Hematopoietic multipotent progenitor cell (in vitro differentiated cells): ENCODE results near the gene PRKAR1B. TPM values are rescaled to one million over a fixed set of nuclear protein-coding genes. Genes with fewer than 3 reads are reported as not detected.

ENCODE experiments used
- DNase-seq, 3 donors: peaks; one replicate each; pipeline ENCODE4 v3.0.0-alpha.2; 2011 to 2015; ENCODE audit warnings: low read depth in 2 of 3, low spot score in 2 of 3
- total RNA-seq: library from RNA; depleted of rRNA; stranded (reverse); fragments of >200 nt; gene quantifications from one replicate; pipeline ENCODE4 v1.2.3, GENCODE V29; 2012

PRKAR1B gene
- total RNA-seq, 1 donor = 11.6 TPM

- no peak for DNase-seq
These were observed 1.7 kb downstream of the PRKAR1B start for GRCh38 chr7:725223-726005.

GRCh38 chr7:724298-724697, 2.8 kb downstream of the PRKAR1B start:
- no peak for DNase-seq

DNA sequence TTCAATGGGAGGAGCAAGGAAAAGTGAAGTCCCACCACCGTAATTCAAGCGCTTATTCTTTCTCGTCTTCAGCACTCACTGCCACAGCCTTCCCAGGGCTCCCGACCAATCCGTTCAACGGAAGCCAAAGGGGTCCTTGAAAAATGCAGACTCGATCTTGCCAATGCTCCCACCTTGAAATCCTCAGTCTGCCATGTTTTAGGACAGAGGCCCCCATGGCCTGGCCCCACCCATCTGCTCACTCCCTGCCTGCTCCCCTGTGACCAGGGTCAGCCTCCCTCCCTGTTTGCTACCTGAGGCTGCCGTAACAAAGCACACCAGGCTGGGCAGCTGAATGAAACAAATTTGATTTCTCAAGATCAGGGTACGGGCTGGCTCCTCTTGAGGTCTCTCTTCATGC, 3.5 kb downstream of the PRKAR1B start:
- DNase-seq = no peak

DNA sequence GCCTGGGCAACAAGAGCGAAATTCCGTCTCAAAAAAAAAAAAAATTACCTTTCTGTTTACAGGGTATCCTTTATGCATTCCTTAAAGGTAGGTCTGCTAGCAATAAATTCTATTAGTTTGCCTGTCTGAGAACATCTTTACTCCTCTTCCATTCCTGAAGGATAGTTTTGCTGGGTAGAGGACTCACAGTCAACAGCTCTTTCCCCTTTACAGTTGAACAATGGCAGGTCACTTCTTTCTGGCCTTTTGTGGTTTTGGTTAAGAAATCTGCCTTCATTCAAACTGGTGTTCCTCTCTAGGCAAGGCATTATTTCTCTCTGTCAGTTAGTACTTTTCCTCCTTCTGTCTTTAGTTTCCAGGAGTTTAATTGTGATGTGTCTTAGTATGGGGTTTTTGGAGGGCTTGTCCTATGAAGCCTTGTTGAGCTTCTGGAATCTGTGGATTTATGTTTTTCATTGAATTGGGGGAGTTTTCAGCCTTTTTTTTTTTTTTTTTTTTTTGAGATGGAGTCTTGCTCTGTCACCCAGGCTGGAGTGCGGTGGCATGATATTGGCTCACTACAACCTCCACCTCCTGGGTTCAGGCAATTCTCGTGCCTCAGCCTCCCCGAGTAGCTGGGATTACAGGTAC, 5.3 kb downstream of the PRKAR1B start:
- DNase-seq = no peak

GRCh38 chr7:716636-717035, 10.4 kb downstream of the PRKAR1B start:
- DNase-seq = no peak

GRCh38 chr7:716222-716621, 10.9 kb downstream of the PRKAR1B start:
- no peak for DNase-seq

GRCh38 chr7:714251-714671, 12.8 kb downstream of the PRKAR1B start:
- no peak for DNase-seq

- DNase-seq = no peak
These were observed 13.4 kb downstream of the PRKAR1B start for GRCh38 chr7:713488-714230.

- DNase-seq = no peak
These were observed 14.0 kb downstream of the PRKAR1B start for GRCh38 chr7:713139-713457.

DNA sequence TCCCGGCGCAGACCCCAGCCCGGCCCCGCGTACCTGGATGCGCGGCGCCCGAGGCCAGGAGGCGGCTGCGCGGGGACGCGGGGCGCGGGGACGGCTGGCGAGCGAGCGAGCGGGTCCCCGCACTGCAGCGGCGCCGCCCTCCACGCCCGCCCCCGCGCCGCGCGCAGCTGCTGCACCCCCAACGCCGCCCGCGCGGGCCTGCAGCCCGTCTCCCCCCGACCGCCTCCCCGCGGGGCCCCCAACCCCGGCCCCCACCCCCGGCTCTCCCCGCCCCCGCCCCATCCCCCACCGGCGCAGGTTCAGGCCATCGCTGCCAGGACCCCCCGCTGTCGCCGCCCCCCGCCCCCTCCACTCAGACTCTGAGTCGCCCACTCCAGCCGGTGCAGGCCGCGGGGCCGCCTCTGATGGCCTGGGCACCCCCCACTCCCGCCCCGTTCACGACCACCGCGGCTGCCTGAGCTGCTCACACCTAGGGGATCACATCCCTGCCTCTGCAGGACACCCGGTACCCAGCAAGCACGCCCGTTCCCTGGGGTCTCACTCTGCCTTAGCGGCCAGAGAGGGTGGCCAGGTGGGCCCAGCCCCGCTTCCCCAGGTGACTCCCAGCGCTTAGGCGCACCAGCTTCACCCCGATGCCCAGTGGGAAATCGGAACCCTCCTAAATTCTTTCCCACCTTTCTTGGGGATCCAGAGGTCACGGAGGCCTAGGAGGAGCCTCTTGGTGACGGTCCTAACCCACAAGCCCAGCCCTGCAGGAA, 14.5 kb downstream of the PRKAR1B start:
- DNase-seq = no peak

DNA sequence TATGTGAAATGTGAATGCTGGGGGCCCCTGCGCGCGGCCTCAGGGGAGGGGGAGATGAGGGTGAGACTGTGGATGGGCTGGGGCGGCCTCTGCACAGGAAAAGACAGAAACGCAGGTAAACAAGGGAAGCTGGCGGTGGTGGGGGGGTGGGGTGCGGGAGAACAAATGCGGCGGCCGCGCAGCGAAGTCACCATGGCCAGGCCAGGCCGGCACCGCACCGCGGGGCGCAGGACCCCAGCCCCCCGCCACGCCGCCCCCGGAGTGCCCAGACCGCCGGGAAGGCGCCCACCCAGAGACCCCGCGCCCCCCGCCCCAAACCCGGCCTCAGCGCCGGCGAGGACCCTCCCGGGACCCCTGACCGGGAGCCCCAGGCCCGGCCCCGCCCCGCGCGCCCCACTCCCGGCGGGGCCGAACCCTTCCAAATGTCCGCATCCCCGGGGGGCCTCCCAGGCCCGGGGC, 15.1 kb downstream of the PRKAR1B start:
- DNase-seq = no peak

- DNase-seq = no peak
These were observed 15.8 kb downstream of the PRKAR1B start for GRCh38 chr7:711093-711921.

DNA sequence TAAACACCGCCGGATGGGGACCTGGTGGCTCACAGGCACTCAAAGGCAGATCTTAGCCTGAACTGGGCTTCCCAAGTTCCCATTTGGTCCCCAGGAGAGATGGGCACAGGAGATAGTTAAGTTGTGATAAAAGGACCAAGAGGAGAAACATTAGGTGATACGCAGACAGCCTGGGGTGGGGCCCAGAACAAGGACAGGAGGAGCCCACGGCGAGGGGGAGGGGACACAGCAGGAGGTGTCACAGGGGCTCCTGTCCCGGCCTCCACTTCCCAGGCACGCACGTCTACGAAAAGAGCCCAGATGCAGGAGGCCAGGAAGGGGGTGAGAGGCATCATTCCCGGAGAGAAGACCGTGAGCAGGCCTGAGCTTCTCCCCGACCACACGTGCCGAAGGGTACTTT, 16.9 kb downstream of the PRKAR1B start:
- DNase-seq = no peak

DNA sequence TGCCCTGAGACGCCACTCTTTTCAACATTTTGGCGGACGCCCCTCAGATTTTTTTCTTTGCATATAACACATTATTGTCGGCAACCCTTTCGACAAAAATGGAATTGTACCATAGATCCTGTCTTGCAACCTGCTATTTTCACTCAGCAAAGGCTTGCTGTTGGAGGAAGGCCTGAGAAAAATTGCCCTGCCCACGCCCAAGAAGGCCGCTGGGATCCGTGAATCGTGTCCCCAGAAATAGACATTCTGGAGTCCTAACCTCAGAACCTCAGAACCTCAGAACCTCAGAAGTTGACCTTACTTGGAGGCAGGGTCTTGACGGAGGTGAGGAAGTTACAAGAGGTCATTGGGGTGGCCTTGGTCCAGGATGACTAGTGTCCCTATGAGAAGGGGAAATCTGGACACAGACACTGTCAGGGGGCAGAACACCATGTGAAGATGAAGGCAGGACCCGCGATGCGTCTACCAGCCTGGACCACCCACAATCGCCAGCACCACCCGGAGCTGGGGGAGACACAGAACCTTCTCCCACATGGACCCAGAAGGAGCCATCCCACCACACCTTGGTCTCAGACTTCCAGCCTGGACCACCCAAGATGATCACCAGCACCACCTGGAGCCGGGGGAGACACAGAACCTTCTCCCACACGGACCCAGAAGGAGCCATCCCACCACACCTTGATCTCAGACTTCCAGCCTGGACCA, 19.6 kb downstream of the PRKAR1B start:
- no peak for DNase-seq

DNA sequence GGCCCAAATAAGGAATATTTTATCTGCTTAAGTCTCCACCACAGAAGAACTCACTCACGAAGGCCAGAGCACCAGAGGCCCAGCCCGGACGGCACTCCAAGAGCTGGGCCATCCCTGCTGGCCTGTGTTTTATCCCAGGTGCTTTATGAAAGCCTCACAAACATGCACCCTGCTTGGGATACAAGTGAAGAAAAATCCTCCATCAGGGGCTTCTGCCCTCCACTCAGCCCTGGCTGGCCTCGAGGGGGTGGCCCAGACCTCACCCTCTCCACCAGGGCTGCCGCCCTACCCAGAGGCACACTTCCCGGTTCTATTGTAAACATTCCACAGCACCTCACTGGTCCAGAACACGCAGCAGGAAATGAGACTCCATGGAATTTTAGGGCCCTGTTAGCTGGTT, 20.4 kb downstream of the PRKAR1B start:
- no peak for DNase-seq

DNA sequence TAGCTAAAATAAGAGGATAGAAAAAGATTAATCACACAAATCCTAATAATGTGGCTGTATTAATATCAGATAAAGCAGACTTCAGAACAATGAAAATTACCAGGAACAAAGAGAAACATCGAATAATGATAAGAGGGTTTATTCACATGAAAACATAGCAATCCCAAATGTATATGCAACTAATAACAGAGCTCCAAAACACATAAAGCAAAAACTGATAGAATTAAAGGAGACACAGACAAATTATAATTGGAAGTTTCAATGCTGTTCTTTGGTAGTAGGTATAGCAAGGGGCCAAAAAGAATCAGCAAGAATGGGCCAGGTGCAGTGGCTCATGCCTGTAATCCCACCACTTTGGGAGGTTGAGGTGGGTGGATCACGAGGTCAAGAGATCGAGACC, 24.0 kb downstream of the PRKAR1B start:
- no peak for DNase-seq

DNA sequence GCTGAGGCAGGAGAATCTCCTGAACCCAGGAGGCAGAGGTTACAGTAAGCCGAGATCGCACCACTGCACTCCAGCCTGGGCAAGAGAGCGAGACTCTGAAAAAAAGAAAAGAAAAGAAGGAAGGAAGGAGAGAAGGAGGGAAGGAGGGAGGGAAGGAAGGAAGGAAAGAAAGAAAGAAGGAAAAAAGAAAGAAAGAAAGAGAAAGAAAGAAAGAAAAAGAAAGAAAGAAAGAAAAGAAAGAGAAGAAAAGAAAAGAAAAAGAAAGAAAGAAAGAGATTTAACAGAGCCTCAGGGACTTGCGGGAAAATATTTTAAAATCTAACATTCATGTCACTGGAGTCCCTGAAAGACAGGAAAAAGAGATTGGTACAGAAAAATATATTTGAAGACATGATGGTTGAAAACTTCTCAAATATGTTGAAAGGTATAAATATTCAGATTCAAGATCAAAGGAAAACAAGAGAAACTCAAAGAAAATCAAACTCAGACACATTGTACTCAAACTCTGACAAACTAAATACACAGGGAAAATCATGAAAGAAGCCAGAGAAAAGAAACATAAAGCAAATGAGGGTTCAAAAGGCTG, 25.9 kb downstream of the PRKAR1B start:
- no peak for DNase-seq

DNA sequence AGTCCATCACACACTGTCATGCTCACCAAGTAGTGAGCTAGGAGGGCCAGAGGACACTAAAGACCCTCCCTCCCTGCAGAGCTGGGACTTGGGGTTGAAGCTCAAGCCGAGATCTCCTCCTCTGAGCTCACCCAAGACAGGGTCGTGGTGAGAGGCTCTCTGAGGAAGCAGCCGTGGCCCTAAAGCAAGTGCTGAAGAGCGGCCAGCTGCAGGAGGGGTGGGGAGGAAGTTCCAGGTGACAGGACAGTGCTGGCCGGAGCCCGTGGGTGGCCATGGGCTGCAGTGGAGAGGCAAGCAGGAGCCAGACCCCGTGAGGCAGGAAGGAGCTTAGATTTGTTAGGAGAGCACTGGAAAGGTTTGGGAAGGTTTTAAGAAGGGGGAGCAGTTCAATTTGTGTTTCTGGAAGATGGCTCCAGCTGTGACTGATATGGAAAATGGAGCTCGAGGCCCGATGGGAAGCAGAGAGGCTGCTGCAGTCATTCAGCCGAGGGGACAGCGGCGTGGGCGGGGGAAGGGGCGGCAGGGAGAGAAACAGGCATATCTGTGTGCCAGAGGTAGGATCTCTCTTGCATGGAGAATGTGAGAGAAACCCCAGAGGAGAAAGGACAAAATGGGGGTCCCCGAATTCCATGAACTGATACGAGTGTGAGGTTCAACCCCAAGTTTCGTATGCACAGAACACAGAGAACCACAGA, 27.5 kb downstream of the PRKAR1B start:
- DNase-seq = no peak
